ENCODE measurements around the gene PPM1M. TPM values are rescaled to one million over a fixed set of nuclear protein-coding genes. Genes with fewer than 3 reads are reported as not detected.
"Not testable (repeated sequence)": the region's sequence is repeated elsewhere in the genome, so short reads cannot be mapped to it uniquely, and the experiment has no call there.

PPM1M gene
- polyA plus RNA-seq, 1 donor from 2014 or later = 51.3 TPM

- Mint-ChIP-seq H3K9me3 (no peaks in the 10 kb centered on the region), H3K4me1 (peaks cover 23 to 34% (median 28%) of the 10 kb centered on the region in 3 donors), H3K27ac (peak overlapping the region in 1 of 3 donors; percentile 67), H3K36me3 (peaks cover 14% of the 10 kb centered on the region), H3K27me3 (no peaks in the 10 kb centered on the region), H3K4me3 (no peak overlapping the region)
These were observed 11.1 kb downstream of the PPM1M start for GRCh38 chr3:52256622-52257021.

- peaks cover 12% of the 10 kb centered on the region for H3K36me3 Mint-ChIP-seq
- no peak overlapping the region for H3K4me3 Mint-ChIP-seq
- peak overlapping the region in 1 of 3 donors; percentile 71 for H3K27ac Mint-ChIP-seq
- H3K27me3 Mint-ChIP-seq = no peaks in the 10 kb centered on the region
- H3K9me3 Mint-ChIP-seq = no peaks in the 10 kb centered on the region
- peaks cover 34 to 41% (median 37%) of the 10 kb centered on the region in 3 donors for H3K4me1 Mint-ChIP-seq
These were observed 12.4 kb downstream of the PPM1M start for GRCh38 chr3:52257911-52258310.

GRCh38 chr3:52259035-52259434, 13.5 kb downstream of the PPM1M start:
- Mint-ChIP-seq H3K4me1 (peaks cover 34 to 38% (median 37%) of the 10 kb centered on the region in 3 donors), H3K27ac (peak overlapping the region in 2 of 3 donors; percentile 34 to 87), H3K9me3 (no peaks in the 10 kb centered on the region), H3K27me3 (no peaks in the 10 kb centered on the region), H3K4me3 (no peak overlapping the region), H3K36me3 (peaks cover 10% of the 10 kb centered on the region)

GRCh38 chr3:52259448-52259847, 13.9 kb downstream of the PPM1M start:
- H3K27ac Mint-ChIP-seq = peak overlapping the region in 2 of 3 donors; percentile 34 to 87
- H3K27me3 Mint-ChIP-seq = no peaks in the 10 kb centered on the region
- H3K9me3 Mint-ChIP-seq = no peaks in the 10 kb centered on the region
- no peak overlapping the region for H3K4me3 Mint-ChIP-seq
- peaks cover 11% of the 10 kb centered on the region for H3K36me3 Mint-ChIP-seq
- peaks cover 34 to 39% (median 38%) of the 10 kb centered on the region in 3 donors for H3K4me1 Mint-ChIP-seq

- Mint-ChIP-seq H3K27ac (peak overlapping the region; percentile 9 to 80 (median 76)), H3K9me3 (no peaks in the 10 kb centered on the region), H3K4me3 (peak overlapping the region in 3 of 4 donors; percentile 20 to 88 (median 31)), H3K36me3 (peaks cover 12% of the 10 kb centered on the region), H3K27me3 (no peaks in the 10 kb centered on the region), H3K4me1 (peaks cover 36 to 45% (median 38%) of the 10 kb centered on the region in 3 donors)
These were observed 16.9 kb downstream of the PPM1M start for GRCh38 chr3:52262447-52262846.

- Mint-ChIP-seq H3K4me1 (peaks cover 46 to 55% (median 55%) of the 10 kb centered on the region in 3 donors), H3K4me3 (no peak overlapping the region), H3K9me3 (no peaks in the 10 kb centered on the region), H3K27ac (no peak overlapping the region), H3K27me3 (no peaks in the 10 kb centered on the region), H3K36me3 (peaks cover 10% of the 10 kb centered on the region)
These were observed 19.8 kb downstream of the PPM1M start for GRCh38 chr3:52265387-52265786.

- H3K36me3 Mint-ChIP-seq = peaks cover 7% of the 10 kb centered on the region
- peak overlapping the region in 2 of 4 donors; percentile 27 to 32 for H3K4me3 Mint-ChIP-seq
These were observed 22.5 kb downstream of the PPM1M start for GRCh38 chr3:52268036-52268435.

GRCh38 chr3:52269776-52270175, 24.2 kb downstream of the PPM1M start:
- Mint-ChIP-seq H3K27ac (peak overlapping the region; percentile 85 to 97 (median 87)), H3K4me1 (peaks cover 34 to 55% (median 50%) of the 10 kb centered on the region in 3 donors), H3K27me3 (no peaks in the 10 kb centered on the region), H3K4me3 (peak overlapping the region in 3 of 4 donors; percentile 80 to 81 (median 80)), H3K36me3 (peaks cover 7% of the 10 kb centered on the region), H3K9me3 (no peaks in the 10 kb centered on the region)

More at GRCh38 chr3:52268036-52268435, 22.5 kb downstream of the PPM1M start:
- Mint-ChIP-seq H3K9me3 (no peaks in the 10 kb centered on the region), H3K4me1 (peaks cover 49 to 57% (median 57%) of the 10 kb centered on the region in 3 donors), H3K27me3 (no peaks in the 10 kb centered on the region), H3K27ac (peak overlapping the region; percentile 14 to 74 (median 69))

GRCh38 chr3:52270252-52270754, 24.7 kb downstream of the PPM1M start:
- peak overlapping the region; percentile 46 to 81 (median 80) for H3K4me3 Mint-ChIP-seq
- peaks cover 37 to 57% (median 54%) of the 10 kb centered on the region in 3 donors for H3K4me1 Mint-ChIP-seq
- H3K36me3 Mint-ChIP-seq = peaks cover 7% of the 10 kb centered on the region
- peak overlapping the region; percentile 85 to 97 (median 87) for H3K27ac Mint-ChIP-seq
- H3K27me3 Mint-ChIP-seq = no peaks in the 10 kb centered on the region
- H3K9me3 Mint-ChIP-seq = no peaks in the 10 kb centered on the region

- Mint-ChIP-seq H3K4me1 (peaks cover 44 to 65% (median 61%) of the 10 kb centered on the region in 3 donors), H3K27ac (peak overlapping the region; percentile 85 to 97 (median 87)), H3K4me3 (peak overlapping the region in 3 of 4 donors; percentile 80 to 81 (median 80))
- H3K9me3 Mint-ChIP-seq, H3K36me3 Mint-ChIP-seq, H3K27me3 Mint-ChIP-seq: not testable (repeated sequence)
These were observed 26.6 kb downstream of the PPM1M start for GRCh38 chr3:52272172-52272571.

- H3K4me3 Mint-ChIP-seq = peak overlapping the region in 3 of 4 donors; percentile 65 to 86 (median 74)
- peak overlapping the region in 2 of 3 donors; percentile 49 to 87 for H3K27ac Mint-ChIP-seq
- peaks cover 7% of the 10 kb centered on the region for H3K36me3 Mint-ChIP-seq
- H3K27me3 Mint-ChIP-seq = no peaks in the 10 kb centered on the region
- peaks cover 0 to 2% (median 0%) of the 10 kb centered on the region in 3 donors for H3K9me3 Mint-ChIP-seq
- peaks cover 37 to 62% (median 62%) of the 10 kb centered on the region in 3 donors for H3K4me1 Mint-ChIP-seq
These were observed 27.3 kb downstream of the PPM1M start for GRCh38 chr3:52272831-52273230.

GRCh38 chr3:52274781-52275180, 29.2 kb downstream of the PPM1M start:
- Mint-ChIP-seq H3K27ac (peak overlapping the region in 2 of 3 donors; percentile 31 to 88), H3K4me3 (peak overlapping the region in 3 of 4 donors; percentile 80 to 95 (median 93)), H3K4me1 (peaks cover 40 to 59% (median 57%) of the 10 kb centered on the region in 3 donors)
- H3K9me3 Mint-ChIP-seq, H3K27me3 Mint-ChIP-seq, H3K36me3 Mint-ChIP-seq: not testable (repeated sequence)

GRCh38 chr3:52277071-52277964, 31.8 kb downstream of the PPM1M start:
- peaks cover 24 to 37% (median 35%) of the 10 kb centered on the region in 3 donors for H3K4me1 Mint-ChIP-seq
- H3K9me3 Mint-ChIP-seq = peaks cover 0 to 2% (median 0%) of the 10 kb centered on the region in 3 donors
- no peaks in the 10 kb centered on the region for H3K27me3 Mint-ChIP-seq
- peak overlapping the region; percentile 88 to 99 (median 97) for H3K27ac Mint-ChIP-seq
- H3K36me3 Mint-ChIP-seq = peaks cover 7% of the 10 kb centered on the region
- H3K4me3 Mint-ChIP-seq = peak overlapping the region; percentile 93 to 98 (median 96)

GRCh38 chr3:52277972-52278509, 32.5 kb downstream of the PPM1M start:
- Mint-ChIP-seq H3K27ac (peak overlapping the region; percentile 88 to 99 (median 97)), H3K4me1 (peaks cover 20 to 31% (median 30%) of the 10 kb centered on the region in 3 donors)

More at GRCh38 chr3:52277972-52278509, 32.5 kb downstream of the PPM1M start:
- Mint-ChIP-seq H3K9me3 (peaks cover 0 to 2% (median 0%) of the 10 kb centered on the region in 3 donors), H3K36me3 (peaks cover 5% of the 10 kb centered on the region), H3K27me3 (no peaks in the 10 kb centered on the region), H3K4me3 (peak overlapping the region; percentile 93 to 98 (median 97))

Measured in IgD-negative memory B cell (primary cell).